ENCODE data around the gene KLHL29. TPM values are rescaled to one million over a fixed set of nuclear protein-coding genes. Genes with fewer than 3 reads are reported as not detected.
A peak's percentile ranks its signal among the peaks of the same experiment; 100 is the strongest.

KLHL29 gene
- total RNA-seq, 1 donor from 2014 or later: 8.0 TPM

DNA sequence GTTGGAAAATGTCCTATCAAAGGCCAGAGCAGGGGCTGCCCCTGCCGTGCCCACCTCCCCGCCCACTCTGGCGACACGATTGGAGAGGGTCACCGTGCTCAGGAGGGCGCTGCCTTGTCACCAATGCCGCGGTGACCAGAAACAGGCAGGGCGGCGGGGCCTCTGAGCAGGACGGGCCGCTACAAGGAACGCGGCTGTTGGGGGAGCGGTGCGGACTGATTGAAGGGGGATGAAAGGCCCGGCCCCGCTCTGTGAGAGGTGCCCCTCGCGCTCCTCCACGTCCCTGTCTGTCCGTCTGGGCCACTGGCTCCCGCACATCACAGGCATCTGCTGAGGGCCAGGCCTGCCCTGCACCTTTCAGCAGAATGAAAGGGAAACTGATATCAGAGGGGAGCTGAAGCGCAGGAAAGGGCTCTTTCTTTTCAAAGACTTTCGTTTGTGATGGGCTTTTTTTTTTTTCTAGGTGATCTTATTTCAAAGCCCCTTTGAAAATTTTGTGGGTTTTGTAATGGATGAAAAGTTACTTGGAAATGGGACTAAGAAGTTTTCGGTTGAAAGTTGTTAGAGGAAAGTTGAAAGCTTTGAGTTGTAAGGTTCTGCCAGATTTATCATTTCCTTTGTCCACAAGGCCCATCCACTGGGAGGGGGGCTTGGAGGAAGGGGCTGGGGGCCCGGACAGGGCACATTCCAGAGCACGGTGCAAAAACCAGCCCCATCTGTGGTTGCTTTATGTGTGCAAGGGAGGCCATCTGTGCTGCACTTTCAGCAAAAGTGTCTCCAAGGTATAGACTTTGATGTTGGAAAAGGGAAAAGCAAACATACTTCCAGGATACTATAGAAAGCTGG, 244.2 kb downstream of the KLHL29 start:
- TF ChIP-seq, protein P1, sequence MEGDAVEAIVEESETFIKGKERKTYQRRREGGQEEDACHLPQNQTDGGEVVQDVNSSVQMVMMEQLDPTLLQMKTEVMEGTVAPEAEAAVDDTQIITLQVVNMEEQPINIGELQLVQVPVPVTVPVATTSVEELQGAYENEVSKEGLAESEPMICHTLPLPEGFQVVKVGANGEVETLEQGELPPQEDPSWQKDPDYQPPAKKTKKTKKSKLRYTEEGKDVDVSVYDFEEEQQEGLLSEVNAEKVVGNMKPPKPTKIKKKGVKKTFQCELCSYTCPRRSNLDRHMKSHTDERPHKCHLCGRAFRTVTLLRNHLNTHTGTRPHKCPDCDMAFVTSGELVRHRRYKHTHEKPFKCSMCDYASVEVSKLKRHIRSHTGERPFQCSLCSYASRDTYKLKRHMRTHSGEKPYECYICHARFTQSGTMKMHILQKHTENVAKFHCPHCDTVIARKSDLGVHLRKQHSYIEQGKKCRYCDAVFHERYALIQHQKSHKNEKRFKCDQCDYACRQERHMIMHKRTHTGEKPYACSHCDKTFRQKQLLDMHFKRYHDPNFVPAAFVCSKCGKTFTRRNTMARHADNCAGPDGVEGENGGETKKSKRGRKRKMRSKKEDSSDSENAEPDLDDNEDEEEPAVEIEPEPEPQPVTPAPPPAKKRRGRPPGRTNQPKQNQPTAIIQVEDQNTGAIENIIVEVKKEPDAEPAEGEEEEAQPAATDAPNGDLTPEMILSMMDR (IDR thresholded peaks at IDR 0.05): no peak

GRCh38 chr2:23629772-23630480, 244.9 kb downstream of the KLHL29 start:
- Mint-ChIP-seq H3K4me3 (ENCODE audit: unreplicated experiment) (no peak overlapping the region), H3K4me1 (ENCODE audit: low read depth) (no peaks in the 10 kb centered on the region), H3K27me3 (ENCODE audit: low read depth) (no peaks in the 10 kb centered on the region), H3K36me3 (ENCODE audit: low read depth) (peaks cover 4% of the 10 kb centered on the region), H3K27ac (ENCODE audit: unreplicated experiment) (no peak overlapping the region), H3K9me3 (ENCODE audit: low read depth) (no peaks in the 10 kb centered on the region)
- DNase-seq (ENCODE audit: low spot score): peak; percentile 39
- TF ChIP-seq, protein P1 (IDR thresholded peaks at IDR 0.05): no peak

More for the DNA sequence above, 244.2 kb downstream of the KLHL29 start:
- no peak overlapping the region for H3K4me3 Mint-ChIP-seq (ENCODE audit: unreplicated experiment)
- H3K4me1 Mint-ChIP-seq (ENCODE audit: low read depth): no peaks in the 10 kb centered on the region
- no peak overlapping the region for H3K27ac Mint-ChIP-seq (ENCODE audit: unreplicated experiment)
- H3K27me3 Mint-ChIP-seq (ENCODE audit: low read depth): no peaks in the 10 kb centered on the region
- H3K9me3 Mint-ChIP-seq (ENCODE audit: low read depth): peaks cover 3% of the 10 kb centered on the region
- DNase-seq (ENCODE audit: low spot score): peak; percentile 84
- H3K36me3 Mint-ChIP-seq (ENCODE audit: low read depth): peaks cover 7% of the 10 kb centered on the region

- TF ChIP-seq, protein P1 (IDR thresholded peaks at IDR 0.05): no peak
- no peaks in the 10 kb centered on the region for H3K4me1 Mint-ChIP-seq (ENCODE audit: low read depth)
- peaks cover 4% of the 10 kb centered on the region for H3K36me3 Mint-ChIP-seq (ENCODE audit: low read depth)
- H3K27ac Mint-ChIP-seq (ENCODE audit: unreplicated experiment): no peak overlapping the region
- DNase-seq (ENCODE audit: low spot score): peak; percentile 73
- H3K27me3 Mint-ChIP-seq (ENCODE audit: low read depth): no peaks in the 10 kb centered on the region
- H3K9me3 Mint-ChIP-seq (ENCODE audit: low read depth): no peaks in the 10 kb centered on the region
- no peak overlapping the region for H3K4me3 Mint-ChIP-seq (ENCODE audit: unreplicated experiment)
Observed at GRCh38 chr2:23630961-23631360, 246.0 kb downstream of the KLHL29 start.

DNA sequence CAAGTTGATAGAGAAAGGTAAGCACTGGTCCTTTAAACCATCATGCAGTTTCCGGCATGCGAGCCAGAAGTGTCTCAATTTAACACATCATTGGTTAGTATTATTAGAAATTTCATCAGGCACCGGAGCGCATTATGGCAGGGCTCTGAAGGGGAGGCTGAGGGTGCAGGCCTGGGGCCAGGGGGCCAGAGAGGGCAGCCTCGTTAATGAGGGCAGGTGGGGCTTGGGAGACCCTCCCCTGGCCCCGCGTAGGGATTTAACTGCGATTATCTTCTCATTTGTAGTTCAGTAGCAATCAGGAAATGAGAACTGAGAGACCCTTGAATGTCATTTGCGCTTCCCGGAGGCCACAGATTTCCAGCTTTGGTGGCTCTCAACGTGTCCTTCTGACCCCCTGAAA, 246.4 kb downstream of the KLHL29 start:
- Mint-ChIP-seq H3K27me3 (ENCODE audit: low read depth) (no peaks in the 10 kb centered on the region), H3K9me3 (ENCODE audit: low read depth) (no peaks in the 10 kb centered on the region), H3K4me3 (ENCODE audit: unreplicated experiment) (no peak overlapping the region), H3K27ac (ENCODE audit: unreplicated experiment) (no peak overlapping the region), H3K4me1 (ENCODE audit: low read depth) (peaks cover 1% of the 10 kb centered on the region), H3K36me3 (ENCODE audit: low read depth) (peaks cover 4% of the 10 kb centered on the region)
- TF ChIP-seq, protein P1 (IDR thresholded peaks at IDR 0.05): no peak
- DNase-seq (ENCODE audit: low spot score): peak; percentile 38

- DNase-seq (ENCODE audit: low spot score): peak; percentile 40
- Mint-ChIP-seq H3K36me3 (ENCODE audit: low read depth) (peaks cover 4% of the 10 kb centered on the region), H3K27me3 (ENCODE audit: low read depth) (no peaks in the 10 kb centered on the region), H3K4me3 (ENCODE audit: unreplicated experiment) (no peak overlapping the region), H3K27ac (ENCODE audit: unreplicated experiment) (no peak overlapping the region), H3K9me3 (ENCODE audit: low read depth) (no peaks in the 10 kb centered on the region), H3K4me1 (ENCODE audit: low read depth) (peaks cover 11% of the 10 kb centered on the region)
- TF ChIP-seq, protein P1 (IDR thresholded peaks at IDR 0.05): no peak
Observed at GRCh38 chr2:23632386-23632785, 247.4 kb downstream of the KLHL29 start.

Data from chondrocyte (in vitro differentiated cells).